Inferior parietal cortex (tissue), 1 donor: ENCODE data around the gene KIAA1958.

Source experiments
- DNase-seq: peaks from one replicate; pipeline ENCODE4 v3.0.0-alpha.2; 2016; ENCODE audit errors: extremely low spot score

Gene KIAA1958

DNA sequence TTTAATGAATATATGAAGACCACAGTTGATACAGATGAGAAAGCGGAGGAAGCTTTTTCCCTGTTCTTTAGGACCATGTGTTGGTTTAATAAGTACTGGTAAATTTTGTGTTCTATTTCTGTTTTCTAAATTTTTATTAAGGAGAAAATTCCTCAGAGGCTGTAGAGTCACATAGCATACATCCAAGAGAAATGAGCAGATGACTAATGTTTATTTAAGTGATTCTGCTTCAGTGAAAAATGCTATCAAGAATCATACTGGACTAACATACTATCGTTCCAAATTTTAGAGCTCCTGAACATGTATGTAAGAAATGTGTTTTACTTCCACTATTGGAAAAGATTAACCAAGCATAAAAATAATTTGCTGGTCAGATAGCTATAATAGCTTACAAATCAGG lies 115.0 kb downstream of the KIAA1958 start:
- DNase-seq: no peak

DNA sequence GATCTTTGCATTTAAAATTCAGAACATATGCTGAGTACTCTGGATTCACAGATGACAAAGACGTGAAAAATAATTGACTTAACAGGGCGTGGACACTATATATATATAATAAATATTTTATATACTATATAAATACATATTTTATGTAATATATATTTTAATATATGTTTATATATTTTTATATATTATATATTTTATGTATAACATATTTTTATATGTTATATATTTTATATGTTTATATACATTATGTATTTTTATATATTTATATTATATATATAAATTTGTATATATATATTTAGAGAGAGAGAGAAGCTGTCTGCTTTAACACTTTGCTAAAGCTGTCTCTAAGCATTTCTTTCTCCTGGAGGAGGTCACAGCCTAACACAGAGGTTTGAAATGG lies 118.2 kb downstream of the KIAA1958 start:
- no peak for DNase-seq

DNA sequence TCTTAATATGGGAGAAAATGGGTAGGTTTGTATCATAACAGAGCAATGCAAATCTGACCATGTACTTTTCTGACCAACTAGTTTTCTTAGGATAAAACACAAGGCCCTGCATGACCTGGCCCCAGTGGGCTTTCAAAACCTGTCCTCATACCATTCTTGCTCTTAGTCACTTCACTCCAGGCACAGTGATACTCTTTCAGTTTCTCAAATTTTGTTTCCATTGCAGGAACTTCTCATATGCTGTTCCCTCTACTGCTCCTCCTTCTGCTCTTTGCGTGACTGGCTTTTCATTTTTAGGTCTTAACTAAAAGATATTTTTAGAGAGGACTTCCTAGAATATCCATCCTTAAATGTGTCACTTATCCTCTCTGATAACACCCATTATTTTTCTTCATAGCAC lies 118.9 kb downstream of the KIAA1958 start:
- DNase-seq: no peak

DNA sequence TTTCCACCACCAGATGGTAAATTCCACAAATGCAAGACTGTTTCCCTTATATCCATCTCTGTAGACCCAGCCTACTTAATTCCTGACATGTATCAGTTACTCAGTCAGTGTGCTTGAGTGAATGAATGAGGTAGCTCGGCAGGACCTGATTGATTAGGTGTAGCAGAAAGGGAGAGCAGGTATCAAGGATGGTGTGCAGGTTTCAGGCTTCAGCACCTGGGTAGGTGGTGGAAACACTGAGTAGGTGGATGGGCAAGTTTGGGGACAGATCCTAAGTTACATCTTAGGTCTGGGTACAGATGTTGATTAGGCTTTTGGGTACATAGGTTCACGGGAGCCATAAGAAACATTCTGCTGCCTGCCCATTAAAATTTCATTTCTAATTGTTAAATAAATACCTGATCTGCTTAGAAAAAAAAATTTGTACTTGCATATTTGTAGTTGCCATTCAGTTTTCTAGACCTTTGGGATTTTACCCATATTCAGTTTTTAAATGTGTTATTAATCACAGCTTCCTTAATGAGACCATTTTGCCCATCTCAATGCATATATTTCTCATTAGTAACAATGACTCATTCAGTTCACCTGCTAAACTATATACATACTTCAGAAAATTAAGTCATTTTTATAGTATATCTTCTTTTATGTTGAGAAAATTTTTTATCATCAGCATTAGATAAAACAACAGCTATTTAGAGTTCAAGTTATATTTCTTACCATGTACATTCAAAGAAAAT lies 119.5 kb downstream of the KIAA1958 start:
- DNase-seq: no peak

DNA sequence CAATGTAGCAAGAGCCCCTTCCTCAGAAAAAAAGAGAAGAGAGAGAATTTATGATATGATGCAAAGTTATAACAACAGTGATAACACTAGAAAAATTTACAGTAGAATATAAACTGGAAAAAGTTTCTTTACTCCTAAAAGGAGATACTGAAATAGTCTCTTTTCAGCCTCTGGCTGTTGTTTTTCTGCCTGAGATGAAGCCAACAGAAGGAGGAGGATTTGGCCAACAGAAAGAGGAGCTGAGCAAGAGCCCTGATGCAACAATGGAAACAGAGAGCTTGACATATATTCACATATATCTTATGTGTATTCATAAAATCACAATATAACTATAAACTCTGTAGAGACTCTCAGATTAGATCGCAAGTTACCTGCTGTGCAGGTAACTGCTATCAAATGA lies 122.2 kb downstream of the KIAA1958 start:
- DNase-seq: no peak

DNA sequence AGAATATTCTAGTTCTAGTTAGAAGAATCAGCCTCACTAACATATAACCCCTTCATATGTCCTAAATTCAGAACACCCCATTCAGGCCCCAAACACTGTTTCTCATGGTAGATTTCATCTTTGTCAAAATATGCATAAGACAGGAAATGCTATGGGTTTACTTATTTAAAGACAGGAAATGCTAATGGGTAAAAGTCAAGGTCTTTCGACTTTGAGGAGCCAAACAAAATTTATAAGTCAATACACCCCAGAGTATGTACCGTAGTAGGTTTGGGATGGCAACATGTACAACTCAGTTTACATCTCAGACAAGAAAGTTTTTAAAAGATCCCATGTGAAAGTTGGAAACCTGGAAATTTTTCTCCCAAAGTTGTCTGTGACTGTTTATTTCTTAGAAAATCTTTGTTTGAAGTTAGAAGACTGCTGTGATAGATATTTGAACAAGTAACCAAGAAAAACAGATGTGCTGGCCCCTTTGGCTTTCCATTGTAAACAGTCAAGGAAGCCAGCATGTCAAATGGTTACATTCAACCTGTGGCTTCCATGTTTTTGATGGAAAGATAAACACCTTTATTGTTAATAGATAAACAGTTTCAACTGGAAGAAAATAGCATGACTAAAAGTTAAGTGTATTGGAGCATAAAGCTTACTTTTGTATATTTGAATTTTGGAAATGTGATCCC lies 129.1 kb downstream of the KIAA1958 start:
- DNase-seq: no peak

DNA sequence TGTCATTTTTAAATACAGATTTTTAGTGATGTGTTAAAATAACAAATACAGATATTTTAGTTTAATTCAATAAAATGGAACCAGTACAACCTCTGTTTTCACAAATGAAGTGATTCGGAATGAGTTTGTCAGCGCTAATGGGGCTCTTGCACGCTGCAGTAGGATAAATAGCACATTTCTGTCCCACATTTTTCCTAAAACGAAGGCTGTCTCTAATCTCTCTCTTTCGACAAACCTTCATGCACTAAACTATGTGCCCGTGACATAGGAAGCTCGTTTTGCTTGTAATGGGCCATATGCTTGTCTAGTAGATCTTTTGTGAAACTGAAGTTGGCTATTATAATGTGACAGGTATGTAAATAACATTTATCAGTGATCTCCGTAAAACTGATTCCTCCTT lies 130.7 kb downstream of the KIAA1958 start:
- DNase-seq: no peak

DNA sequence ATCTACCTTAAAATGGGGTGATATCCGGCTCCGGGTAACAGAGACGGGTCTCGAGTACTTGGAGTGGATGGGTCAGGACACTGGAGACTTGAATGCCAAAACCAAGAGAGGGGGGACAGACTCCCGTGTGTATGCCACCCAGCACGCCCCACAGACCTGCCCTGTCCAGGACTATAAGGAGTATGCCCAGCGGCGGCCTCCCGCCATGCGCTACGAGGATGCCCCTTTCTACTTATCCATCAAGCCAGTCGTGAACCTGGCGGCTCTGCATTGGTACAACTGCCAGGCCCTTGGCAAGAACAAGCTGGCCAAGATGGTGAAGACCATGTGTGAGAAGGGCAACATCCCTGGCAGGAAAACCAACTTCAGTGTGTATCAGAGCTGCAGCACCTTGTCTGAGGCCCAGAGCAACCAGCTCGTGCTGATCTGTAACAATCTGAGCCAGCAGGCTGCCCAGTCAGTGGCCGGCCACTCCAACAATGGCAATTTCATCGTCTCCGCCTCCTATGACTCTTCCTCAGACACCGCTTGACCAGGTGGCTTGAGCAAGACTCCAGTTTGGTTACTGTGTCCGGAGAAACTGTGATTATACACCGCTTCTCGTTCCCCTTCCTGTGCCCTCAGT lies 131.9 kb downstream of the KIAA1958 start:
- DNase-seq: no peak

DNA sequence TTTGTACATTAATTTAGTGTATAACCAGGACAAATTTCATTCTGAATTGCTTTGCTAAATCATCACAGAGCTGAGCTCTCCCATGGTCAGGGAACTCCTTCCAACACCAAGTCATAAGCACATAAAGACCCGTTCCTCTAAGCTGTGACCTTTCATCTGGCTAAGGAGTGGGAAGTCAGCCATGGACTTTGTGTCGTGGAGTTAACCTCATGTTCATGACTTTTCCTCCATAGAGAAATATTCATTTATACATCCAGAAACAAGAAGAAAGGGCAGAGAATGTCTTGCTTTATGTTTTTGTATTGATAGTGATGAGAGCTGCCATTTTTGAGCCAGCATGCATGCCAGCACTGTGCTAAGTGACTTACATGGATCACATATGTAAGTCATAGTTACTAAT lies 133.8 kb downstream of the KIAA1958 start:
- no peak for DNase-seq

DNA sequence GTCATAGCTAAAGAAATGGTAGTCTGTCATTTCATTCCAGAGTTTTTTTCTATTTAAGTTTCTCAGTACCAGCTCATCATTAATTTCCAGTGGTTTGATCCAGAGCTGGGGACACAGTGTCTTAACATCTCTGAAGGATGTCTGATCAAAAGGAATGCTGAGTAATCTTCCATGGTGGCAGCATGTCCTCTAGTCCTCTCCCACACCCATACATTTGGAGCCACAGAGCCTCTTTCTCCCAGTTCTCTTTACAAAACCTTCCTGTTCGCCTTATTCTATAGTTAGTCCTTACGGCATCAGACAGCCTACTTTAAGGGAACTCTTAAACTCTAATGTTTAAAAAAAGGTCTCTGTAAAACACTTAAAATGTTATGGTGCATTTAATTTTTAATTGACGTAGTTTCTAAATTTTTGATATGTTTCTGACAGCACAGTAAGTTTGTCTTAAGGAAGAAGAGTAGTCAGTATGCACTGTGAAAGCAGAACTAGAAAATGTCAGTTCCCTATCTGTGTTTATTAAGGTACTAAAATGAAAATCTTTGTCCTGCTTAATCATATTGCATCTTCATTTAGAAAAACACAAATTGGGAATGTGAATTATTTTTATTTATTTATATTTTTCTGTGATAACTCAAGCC lies 134.5 kb downstream of the KIAA1958 start:
- DNase-seq: no peak

DNA sequence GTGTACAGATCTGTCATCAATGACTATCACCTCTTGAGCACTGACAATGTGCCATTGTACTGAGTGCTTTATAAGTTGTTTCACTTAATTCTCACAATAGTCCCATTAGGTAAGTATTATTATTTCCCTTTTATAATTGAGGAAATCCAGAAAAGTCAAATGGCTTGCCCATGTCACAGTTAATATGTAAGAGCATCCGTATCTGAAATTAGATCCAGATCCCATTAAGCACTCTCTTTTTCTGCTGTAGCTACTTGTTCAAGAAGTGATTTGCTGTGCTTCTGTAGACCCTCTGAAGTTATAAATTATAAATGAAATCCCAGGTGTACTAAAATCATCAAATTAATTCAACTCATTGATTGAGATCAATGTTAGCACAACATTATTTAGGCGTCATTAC lies 136.6 kb downstream of the KIAA1958 start:
- no peak for DNase-seq

DNA sequence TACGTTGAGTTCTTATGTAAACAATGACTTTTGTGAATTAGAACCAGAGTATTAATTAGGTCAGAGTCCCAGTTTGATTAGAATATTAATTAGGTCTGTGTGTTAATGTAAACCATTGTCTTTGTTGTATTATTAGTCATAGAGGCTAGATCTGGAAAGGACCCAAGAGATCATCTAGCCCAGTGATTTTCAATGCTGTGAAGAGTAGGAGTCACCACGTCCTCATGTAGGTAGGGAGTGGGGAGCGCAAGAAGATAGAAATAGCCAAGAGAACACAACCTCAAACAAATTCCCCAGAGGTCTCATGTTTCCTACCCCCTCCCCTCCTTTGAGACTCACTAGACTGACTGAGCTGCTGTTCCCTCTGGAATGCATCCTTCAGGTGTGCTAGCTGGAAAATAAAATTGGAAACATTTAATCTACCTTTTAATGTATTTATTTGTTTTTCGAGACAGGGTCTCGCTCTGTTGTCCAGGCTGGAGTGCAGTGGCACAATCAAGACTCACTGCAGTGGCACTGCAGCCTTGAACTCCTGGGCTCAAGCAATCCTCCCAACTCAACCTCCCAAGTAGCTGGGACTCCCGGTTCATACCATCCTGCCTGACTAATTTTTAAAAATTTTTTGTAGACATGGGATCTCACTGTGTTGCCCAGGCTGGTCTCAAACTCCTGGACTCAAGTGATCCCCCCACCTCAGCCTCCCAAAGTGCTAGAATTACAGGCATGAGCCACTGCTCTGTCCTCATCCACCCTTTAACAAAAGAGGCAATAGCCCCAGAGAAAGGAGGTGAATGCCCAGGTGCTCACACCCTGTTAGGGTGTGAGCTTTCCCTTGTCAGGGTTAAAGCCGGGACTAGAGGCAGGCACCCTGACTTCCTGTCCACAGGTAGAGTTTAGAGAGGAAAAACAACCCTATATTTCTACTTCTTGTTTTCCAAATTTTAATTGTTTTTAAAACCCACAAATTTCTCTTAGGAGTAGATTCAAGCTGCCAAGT lies 138.4 kb downstream of the KIAA1958 start:
- no peak for DNase-seq

DNA sequence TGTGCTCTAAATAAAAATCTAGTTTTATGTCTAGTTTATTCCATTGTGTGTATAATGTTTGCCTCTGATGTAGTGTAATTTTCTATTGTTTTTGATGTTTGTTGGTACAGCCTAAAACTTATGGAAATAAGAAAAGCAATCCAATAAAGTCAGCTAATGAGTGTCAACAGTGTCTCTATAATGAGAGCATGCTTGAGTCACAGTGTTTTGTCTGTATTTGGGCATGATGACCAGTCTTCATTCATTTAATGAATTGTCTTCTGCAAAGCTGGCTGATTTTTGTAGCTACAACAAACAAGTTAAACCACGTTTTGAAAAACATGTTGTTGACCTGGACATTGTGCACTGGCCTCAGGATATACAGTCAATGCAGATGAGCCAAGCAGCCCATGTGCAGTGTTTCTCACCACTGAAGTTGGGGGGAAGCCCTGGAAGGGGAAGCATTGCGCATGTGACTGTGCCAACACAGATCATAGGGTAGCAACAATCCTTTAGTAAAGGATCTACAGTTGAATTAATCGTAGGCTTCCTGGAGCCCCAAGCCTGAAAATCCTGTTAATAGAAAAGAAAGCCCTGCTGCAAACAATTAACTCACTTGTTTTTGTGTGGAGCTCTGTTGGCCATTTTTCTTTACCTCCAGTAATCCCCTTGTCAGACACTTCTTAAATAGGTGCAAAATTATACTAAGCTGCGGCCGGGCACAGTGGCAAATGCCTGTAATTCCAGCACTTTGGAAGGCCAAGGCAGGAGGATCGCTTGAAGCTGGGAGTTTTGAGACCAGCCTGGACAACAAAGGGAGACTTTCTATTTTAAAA lies 143.3 kb downstream of the KIAA1958 start:
- no peak for DNase-seq

DNA sequence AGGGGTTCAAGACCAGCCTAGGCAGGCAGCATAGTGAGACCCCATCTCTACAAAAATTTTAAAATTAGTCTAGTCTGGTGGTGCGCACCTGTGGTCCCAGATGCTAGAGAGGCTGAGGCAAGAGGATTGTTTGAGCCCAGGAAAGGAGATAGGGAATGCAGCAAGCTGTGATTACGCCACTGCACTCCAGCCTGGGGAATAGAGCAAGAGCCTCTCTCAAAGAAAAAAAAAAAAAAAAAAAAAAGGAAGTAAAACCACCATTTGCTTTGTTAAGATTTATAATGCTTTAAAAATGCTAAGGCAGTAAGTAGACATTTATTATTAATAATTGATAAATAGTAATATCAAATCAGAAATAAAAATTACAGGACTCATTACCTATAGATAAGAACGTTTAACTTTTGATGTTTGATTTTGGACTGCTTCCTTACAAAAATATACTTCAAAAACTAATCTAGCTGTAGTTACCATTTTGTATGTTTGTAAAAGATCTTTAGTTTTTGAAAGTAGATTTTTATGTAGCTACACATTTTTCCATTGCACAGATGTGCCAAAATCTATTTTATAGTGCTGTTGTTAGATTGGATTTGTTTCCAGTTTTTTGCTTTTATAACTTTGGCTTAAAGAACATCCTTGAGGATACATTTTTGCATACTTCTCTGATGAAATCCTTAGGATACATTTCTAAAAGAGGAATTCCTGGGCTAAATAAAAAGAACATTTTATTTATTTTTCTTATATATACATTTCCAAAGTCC lies 144.9 kb downstream of the KIAA1958 start:
- no peak for DNase-seq

DNA sequence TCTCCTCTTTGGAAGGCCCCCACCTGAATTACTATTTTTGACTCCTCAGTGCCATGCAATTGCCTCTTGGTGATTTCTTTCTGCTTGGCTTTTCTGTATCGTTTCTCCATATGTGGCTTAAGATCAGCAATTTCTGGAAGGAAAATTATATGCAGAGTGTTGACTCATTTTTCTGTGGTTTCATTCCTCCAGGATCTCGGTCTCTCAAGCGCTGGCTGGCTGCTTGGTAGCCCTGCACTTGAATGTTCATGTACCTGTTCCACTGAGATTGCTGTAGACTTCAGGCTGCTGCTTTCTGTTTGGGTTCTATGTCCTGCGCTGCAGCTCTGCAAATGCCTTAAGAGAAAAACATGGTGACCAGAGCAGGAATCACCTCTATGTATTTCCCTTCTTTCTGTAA lies 153.7 kb downstream of the KIAA1958 start:
- DNase-seq: no peak

DNA sequence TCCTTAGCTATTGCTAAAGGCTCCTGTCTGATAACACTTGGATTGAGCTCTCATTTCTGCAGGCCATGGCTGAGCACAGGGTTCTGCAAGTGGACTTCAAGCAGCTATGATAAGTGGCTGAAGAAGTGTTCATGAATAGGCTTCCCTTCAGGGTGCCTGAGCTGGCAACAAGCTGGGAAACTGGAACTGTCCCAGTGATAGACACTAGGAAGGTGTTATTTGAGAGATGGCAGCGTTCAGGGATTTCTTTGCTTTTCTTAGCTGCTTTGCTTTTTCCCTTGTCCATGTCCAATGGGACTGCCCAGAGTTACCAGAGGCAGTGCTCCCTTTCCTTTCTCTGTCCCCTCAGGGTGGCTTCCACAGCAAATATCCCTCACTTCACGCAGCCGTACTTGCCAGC lies 155.5 kb downstream of the KIAA1958 start:
- DNase-seq: no peak

DNA sequence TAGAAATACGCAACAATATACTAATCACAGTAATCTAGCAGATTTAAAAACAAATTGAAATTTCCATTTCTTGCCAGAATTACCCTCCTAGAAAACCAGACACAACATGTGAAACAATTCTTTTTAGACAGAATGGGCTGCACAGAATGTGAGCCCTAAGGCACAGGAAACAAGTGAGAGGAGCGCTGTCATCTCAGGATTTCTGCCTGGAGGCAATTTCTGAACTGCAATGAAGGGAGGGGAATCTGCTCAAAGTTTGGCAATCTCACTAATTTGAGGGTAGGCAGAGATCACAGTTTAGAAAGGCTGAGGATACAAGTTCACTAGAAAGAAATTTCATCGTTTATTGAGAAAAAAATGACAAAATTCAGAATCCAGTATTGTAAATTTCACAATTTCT lies 161.0 kb downstream of the KIAA1958 start:
- no peak for DNase-seq

DNA sequence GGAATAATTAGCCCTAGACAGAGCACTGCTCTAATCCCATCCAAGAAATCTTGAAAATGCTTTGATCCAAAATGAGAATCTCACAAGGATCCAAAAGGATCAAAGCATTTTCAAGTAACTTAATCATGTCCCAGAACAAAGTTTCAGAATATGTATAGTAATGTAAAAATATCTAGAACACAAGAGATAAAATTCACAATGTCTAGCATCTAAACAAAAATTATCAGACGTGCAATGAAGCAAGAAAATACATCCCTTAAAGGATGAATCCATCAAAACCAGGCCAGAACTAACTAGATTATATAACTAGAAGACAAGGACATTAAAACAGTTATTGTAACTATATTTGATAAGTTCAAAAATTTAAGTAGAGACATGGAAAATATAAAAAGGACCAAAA lies 162.0 kb downstream of the KIAA1958 start:
- no peak for DNase-seq

DNA sequence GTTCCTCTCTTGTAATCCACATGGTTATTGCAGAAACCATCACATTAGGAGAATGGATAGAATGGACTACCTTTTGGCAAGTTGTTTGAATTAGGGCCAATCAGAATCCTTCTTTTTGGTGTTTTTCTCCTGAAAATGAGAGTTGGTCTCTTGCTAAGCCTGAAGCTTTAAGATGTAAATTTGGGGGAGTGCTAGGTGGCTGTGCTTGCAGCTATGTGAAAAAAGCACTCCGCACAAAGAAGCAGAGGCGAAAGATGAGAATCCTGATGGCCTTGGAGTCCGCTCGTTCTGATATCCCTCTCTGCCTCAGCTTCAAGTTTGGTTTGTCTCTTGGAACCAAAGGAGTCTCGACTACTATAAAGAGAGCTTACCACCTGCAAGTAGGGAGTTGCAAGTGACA lies 167.7 kb downstream of the KIAA1958 start:
- no peak for DNase-seq

DNA sequence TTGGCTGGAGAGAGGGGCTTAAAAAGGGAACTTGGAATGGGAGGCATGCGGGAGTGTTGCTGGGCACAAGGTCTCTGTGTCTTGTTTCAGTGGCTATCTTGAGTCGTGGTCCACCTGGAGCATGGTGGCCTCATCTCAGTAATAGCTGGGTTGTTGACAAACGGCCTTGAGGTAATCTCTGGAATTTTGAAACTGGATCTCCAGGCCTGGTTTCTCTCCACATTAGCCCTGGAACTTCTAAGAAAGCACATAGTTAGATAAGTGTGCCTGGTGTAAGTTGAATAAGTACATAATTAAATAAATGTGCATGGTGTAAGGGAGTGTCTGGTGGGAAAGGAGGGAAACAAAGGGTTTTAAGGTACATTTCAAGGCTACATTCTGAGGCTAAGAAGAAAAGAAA lies 169.0 kb downstream of the KIAA1958 start:
- DNase-seq: no peak
